DMS 273 (cell line): ENCODE measurements around the gene RCC1.
"Not testable (repeated sequence)": the region's sequence is repeated elsewhere in the genome, so short reads cannot be mapped to it uniquely, and the experiment has no call there.

Experiments used
- DNase-seq: peaks from one replicate; lab custom pipeline; 2025; ENCODE audit not compliant: unreplicated experiment; lab: John Stamatoyannopoulos, UW

Gene RCC1, protein sequence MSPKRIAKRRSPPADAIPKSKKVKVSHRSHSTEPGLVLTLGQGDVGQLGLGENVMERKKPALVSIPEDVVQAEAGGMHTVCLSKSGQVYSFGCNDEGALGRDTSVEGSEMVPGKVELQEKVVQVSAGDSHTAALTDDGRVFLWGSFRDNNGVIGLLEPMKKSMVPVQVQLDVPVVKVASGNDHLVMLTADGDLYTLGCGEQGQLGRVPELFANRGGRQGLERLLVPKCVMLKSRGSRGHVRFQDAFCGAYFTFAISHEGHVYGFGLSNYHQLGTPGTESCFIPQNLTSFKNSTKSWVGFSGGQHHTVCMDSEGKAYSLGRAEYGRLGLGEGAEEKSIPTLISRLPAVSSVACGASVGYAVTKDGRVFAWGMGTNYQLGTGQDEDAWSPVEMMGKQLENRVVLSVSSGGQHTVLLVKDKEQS

DNA sequence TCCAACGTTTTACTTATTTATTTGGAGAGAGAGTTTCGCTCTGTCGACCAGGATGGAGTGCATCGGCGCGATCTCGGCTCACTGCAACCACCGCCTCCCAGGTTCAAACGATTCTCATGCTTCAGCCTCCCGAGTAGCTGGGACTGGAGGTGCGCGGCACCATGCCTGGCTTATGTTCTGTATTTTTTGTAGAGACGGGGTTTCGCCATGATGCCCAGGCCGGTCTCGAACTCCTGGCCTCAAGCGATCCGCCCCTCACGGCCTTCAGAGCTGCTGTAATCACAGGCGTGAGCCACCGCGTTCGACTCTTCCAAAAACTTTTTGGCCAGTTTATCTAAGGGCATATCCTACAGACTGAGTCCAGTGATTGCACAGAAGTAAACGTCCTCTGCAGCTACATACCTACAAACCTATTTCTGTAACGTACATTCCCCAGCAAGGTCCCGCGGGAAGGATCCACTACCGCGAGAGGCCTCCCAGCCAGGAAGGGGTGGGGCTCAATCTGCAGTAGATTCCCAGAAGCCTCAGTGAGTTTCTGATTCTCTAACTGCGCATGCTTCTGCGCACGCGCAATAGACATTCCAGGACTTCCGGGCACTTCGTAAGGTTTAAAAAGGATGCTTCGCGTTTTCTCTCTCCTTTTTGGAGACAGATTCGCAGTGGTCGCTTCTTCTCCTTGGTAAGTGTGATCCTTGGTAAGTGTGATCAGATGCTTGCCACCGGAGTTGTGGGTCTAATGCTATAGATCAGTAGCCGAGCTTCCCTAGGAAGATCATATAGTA, at the start of gene RCC1:
RCC1 (plus strand) TSS at position 638 of the 782 bp plus-strand sequence. CDS start 23,824 bp downstream, outside the sequence.
- peak; percentile 99 for DNase-seq

DNA sequence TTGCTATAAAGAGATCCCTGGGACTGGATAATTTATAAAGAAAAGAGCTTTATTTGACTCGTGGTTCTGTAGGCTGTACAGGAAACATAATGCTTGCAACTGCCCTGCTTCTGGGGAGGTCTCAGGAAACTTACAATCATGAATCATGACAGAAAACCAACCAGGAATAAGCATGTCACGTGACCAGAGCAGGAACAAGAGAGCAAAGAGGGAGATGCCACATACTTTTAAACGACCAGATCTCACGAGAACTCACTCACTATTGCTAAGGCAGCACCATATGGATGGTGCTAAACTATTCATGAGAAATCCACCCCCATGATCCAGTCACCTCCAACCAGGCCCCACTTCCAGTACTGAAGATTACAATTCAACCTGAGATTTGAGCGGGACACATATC, 49.8 kb upstream of the RCC1 start:
- DNase-seq: peak; percentile 69

DNA sequence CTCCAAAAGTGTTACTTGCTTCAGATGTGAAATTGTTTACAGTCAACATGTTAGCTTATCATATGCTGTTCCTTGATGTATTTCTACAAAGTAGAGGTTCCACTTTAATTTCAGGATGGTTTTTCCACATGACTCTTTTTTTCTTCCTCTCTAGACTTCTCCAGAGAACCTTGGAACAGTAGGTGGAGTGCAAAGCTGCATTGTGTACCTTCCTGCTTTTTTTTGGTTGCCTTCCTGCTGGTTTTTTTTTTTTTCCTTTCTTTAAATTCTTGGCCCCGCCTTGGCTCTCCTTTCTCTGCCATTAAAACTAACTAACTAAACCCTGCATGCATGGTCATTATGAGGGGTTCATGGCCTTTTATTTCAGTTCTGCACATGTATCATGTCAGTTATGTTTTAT, 48.2 kb upstream of the RCC1 start:
- no peak for DNase-seq

DNA sequence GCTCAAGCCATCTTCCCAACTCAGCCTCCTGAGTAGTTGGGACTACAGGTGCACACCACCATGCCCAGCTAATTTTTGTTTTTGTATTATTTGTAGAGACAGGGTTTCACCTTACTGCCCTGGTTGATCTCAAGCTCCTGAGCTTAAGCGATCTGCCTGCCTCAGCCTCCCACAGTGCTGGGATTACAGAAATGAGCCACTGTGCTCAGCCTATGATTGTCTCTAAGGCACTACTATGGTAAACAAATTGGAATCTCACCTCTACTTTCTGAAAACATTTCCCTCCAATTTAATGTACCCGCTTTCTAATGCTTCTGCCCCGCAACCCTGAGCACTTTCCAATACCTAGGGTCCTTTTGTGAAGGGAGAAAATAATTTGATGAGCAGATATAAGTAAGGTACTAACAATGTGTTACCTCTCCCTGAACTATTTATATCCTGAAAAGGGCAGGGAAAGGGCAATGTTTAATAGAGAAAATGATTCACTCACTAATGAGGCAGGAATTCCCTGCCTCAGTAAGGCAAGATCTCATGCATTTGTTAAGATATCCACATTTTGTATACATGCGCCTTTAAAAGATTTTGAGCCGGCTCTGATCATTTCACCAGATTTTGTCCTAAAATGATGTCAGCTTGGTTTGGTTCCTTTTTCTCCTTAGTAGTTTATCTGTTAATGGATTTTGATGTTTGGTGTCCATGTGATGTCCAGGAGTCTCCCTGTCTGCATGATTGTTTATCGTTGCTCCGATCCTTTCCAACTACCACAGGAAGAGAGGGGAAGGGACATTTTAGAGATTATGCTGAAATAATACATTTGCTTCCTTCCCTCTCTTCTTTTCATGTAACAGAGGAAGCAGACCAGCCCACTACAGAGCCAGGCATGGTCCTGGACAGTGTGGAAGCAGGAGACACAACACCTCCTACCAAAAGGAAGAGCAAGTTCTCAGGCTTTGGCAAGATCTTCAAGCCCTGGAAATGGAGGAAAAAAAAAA, 47.3 kb upstream of the RCC1 start:
- DNase-seq: no peak

DNA sequence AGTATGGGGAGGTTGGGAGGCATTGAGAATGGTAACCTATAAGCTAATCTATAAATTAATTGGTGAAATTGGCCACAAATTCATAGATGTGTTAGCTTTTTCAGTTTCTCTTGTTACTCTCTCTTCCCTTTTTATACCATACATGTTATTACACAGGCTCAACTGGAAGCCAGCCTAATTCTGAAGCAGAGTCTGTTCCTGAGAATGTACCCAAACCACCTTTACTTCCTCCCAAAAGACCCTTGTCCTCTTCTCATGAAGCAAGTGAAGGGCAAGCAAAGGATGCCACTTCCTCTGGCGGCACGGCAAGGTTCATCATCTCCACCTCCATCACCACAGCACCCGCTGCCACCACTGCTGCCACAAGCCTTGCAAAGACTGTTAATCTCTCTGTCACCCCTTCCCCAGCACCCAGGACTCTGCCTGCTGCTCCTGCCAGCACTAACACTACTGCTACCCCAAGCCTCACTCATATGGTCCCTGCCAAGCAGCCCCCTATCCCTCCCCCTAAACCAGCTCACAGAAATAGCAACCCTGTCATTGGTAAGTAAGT, 39.5 kb upstream of the RCC1 start:
- no peak for DNase-seq

DNA sequence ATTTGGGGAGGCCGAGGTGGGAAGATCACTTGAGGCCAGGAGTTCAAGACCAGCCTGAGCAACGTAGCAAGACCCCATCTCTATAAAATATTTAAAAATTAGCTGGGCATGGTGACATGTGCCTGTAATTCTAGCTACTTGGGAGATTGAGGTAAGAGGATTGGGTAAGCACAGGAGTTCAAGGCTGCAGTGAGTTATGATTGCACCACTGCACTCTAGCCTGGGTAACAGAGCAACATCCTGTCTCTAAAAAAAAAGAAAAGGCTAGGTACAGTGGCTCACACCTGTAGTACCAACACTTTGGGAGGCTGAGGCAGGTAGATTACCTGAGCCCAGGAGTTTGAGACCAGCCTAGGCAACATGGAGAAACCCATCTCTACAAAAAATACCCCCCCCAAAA, 35.7 kb upstream of the RCC1 start:
- no peak for DNase-seq

DNA sequence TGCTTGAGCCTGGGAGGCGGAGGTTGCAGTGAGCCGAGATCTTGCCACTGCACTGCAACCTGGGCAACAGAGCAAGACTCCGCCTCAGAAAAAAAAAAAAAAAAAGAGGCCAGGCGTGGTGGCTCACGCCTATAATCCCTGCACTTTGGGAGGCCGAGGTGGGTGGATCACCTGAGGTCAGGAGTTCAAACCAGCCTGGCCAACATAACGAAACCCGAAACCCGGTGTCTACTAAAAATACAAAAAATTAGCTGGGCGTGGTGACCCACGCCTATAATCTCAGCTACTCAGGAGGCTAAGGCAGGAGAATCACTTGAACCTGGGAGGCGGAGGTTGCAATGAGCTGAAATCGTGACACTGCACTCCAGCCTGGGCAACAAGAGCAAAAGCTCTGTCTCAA, 26.3 kb upstream of the RCC1 start:
- not testable (repeated sequence) for DNase-seq

DNA sequence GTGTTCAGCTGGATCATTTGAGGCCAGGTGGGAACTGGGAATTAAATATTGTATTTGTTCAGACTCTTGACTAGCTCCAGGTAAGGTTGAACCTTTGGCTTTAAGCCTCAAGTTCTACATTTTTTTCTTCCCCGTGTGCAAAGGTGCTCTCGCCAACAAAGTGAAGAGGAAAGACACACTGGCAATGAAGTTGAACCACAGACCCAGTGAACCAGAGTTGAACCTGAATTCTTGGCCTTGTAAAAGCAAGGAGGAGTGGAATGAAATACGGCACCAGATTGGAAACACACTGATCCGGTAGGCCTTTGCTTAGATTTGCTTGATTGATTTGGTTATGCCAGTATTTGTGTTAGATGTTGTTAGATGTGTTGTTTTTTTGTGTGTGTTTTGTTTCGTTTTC, 25.5 kb upstream of the RCC1 start:
- no peak for DNase-seq

DNA sequence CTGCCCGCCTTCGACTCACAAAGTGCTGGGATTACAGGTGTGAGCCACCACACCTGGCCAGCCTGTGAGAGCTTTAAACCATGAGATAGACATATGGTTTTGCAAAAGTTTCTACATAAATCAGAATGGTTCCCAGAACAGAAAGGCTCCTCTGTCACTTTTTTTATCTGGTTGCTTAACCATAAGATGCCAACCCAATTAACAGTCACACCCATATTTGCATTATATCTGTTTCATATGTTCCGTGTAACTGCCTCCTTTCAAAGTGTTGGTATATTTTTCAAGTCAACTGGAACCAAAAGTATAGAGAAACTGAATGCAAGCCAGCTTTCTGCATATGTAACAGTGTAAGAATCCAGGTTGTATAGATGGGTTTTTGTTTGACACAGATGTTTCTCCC, 23.7 kb upstream of the RCC1 start:
- DNase-seq: no peak

DNA sequence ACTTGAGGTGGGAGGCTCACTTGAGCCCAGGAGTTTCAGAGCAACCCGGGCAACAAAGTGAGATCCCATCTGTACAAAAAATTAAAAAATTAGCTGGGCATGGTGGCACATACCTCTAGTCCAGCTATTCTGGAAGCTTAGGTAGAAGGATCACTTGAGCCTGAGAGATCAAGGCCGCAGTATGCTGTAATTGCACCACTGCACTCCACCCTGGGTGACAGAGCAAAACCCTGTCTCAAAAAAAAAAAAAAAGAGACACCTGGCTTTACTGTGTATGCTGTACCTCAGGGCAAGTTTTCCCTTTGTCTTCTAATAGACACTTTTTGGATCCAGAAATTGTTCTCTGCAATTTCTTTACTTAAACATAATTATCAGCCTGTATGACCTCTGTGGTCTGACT, 23.1 kb upstream of the RCC1 start:
- no peak for DNase-seq

DNA sequence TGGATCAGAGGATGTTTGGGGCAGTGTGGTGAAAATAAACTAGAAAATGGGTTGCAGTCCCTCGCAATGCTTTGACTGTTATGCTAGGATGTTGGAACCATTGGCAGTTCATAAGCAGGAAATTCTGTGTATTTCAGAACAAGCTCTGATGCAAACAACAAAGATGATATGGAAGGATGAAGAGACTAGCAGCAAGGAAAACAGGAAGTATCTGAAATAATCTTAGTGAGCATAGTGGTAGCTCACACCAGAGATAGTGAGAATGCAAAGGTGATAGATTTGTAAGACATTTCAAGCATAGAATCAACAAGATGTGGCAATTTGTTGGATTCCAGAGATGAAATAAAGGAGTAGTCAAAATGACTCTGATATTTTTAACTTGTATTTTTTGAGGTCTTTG, 11.1 kb upstream of the RCC1 start:
- no peak for DNase-seq

DNA sequence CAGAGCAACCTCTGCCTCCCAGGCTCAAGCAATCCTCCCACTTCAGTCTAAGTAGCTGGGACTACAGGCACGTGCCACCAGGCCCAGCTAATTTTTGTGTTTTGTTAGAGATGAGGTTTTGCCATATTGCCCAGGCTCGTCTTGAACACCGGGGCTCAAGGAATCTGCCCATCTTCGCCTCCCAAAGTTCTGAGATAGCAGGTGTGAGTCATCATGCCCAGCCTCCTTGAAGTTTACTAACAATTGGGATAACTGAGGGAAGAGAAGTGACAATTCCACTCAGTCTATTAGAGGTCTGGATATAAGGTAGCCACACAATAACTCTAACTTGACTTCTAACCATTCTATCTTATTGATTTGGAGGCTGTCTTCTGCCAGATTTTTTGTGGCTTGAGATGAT, 6.3 kb upstream of the RCC1 start:
- DNase-seq: no peak

DNA sequence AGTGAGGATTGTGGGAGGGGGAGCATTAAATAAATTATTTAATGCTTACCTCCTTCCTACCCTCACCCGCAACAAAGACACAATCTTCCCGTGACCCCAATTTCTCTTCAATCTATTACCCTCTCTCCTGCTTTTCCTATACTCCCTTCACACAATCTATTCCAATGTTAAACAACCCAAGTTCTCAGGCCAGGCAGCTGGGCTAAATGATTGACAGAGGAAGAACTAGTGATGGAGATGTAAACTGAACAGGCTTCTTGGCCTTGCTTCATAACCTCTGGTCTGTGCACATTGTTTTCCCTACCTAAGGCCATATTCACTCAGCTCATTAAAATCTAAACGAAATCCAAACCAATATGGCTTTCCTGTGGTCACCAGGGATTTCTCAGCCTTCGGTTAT, 3.9 kb upstream of the RCC1 start:
- peak; percentile 31 for DNase-seq

DNA sequence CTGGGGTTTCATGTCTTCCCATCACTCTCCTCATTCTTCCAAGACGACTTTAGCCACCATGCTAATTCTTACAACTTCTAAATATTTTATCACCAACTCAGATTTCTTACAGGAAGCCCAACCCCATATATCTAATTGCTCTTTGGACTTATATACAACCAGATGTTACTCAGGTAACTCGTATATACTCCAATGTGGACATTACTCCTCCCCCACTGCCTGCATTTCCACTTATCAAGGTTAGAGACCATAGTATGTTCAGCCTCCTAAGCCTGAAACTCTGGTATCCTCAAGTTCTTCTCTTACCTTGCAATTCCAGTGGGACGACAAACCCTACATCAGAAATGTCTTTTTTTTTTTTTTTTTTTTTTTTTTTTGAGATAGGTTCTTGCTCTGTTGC, 2.7 kb upstream of the RCC1 start:
- no peak for DNase-seq

DNA sequence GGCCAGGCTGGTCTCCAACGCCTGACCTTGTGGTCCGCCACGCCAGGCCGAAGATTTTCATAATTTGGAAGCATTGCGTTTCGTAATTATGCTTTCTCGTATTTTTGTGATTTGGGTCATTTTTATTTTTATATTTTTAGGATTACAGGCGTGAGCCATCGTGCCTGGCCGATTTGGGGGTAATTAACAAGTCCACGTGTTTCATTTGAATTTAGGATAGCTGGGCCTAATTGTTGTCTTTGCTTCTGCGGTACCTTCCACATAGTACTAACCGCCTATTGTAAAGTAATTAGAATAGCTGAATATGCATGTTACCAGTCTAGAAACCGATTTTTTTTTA, 1.0 kb downstream of the RCC1 start:
- DNase-seq: peak; percentile 50

DNA sequence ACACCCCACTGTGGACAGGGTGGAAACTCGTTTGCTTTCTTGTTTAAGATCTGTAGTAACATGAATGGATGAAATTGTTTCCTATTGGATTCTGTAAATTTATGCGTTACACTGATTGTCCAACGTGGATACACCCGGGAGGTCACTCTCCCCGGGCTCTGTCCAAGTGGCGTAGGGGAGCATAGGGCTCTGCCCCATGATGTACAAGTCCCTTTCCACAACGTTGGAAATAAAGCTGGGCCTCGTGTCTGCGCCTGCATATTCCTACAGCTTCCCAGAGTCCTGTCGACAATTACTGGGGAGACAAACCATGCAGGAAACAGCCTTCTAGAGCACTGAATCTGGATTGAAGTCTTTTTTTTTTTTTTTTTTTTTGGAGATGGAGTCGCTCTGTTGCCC, 1.4 kb downstream of the RCC1 start:
- peak; percentile 50 for DNase-seq

DNA sequence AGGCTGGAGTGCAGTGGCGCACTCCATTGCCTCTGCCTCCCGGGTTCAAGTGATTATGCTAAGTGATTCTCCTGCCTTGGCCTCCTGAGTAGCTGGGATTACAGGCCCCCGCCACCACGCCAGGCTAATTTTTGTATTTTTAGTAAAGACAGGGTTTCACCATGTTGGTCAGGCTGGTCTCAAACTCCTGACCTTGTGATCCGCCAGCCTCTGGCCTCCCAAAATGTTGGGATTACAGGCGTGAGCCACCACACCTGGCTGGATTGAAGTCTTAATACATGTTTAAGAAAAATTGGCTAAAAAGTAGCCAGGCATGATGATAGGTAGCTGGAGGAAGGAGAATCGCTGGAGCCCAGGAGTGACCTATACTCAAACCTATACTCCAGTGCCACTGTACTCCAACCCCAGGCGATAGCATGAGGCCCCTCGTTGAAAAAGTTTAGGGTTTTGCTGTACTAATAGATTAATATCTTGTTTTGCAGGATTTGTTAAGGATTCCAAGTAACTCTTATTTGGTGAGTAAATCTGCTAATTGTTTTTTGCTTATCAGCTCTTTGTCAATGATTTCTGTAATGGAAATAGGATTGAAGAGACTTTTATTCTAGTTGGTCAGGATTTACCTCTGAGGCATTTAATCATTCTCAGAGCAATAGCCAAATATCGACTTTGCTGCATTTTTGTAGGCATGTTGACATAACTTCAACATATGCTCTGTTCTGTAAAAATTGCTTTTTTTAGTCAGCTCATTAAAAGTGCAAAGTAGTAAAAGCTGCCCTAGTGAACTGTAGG, 2.0 kb downstream of the RCC1 start:
- peak; percentile 39 for DNase-seq

DNA sequence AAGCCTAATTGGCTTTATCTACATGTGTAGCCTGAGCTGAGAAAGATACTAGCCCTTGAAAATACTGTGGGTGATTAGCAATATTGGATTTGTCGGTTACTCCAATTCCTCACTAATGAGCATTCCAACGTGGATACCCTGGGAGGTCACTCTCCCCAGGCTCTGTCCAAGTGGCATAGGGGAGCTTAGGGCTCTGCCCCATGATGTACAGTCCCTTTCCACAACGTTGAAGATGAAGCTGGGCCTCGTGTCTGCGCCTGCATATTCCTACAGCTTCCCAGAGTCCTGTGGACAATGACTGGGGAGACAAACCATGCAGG, 2.6 kb downstream of the RCC1 start:
- DNase-seq: peak; percentile 48

DNA sequence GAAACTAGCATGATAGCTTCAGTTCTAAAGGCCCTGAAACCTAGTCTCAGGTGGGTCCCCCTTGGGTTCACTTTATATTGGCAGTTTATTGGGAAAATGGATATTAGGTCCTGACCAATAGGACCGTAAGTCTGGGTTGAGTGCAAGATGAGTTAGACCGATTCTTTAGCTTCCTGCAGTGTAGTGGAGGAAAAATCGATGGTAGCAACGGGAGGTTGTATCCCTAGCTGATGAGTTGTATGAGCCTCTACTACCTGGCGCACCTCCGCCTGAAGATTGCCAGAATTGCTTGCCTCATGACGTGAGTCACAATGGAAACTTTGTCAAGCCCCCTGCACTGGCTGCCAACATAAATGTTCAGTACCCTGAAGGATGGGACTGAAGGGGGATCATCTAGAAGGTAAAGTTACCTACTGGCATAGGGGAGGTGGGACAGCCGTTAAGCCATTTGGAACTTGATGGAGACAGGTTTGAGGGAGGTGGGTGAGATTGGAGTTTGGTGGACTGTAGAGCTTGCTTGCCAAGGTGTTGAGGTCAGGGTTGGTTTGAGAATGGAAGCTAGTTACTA, 3.9 kb downstream of the RCC1 start:
- DNase-seq: no peak
